DMS53 (cell line): ENCODE results near the gene MACROH2A1.
A peak's percentile ranks its signal among the peaks of the same experiment; 100 is the strongest.

ENCODE experiments used
- DNase-seq: peaks from one replicate; lab custom pipeline; 2025; lab: John Stamatoyannopoulos, UW

The MACROH2A1 gene

GRCh38 chr5:135435467-135436330 is 36.7 kb upstream of the MACROH2A1 start:
- DNase-seq: no peak

GRCh38 chr5:135434591-135435466 is 35.8 kb upstream of the MACROH2A1 start:
- no peak for DNase-seq

- no peak for DNase-seq
Measured at GRCh38 chr5:135433681-135434426, 34.8 kb upstream of the MACROH2A1 start.

- DNase-seq: no peak
Measured at GRCh38 chr5:135432113-135432512, 33.1 kb upstream of the MACROH2A1 start.

GRCh38 chr5:135430135-135430437 is 31.1 kb upstream of the MACROH2A1 start:
- DNase-seq: no peak

- peak; percentile 9 for DNase-seq
Measured at GRCh38 chr5:135429301-135430134, 30.5 kb upstream of the MACROH2A1 start.

- no peak for DNase-seq
Measured at GRCh38 chr5:135428586-135428985, 29.6 kb upstream of the MACROH2A1 start.

- peak; percentile 82 for DNase-seq
Measured at GRCh38 chr5:135426102-135427082, 27.4 kb upstream of the MACROH2A1 start.

GRCh38 chr5:135425641-135426040 is 26.6 kb upstream of the MACROH2A1 start:
- no peak for DNase-seq

GRCh38 chr5:135423846-135424168 is 24.8 kb upstream of the MACROH2A1 start:
- DNase-seq: no peak

GRCh38 chr5:135423146-135423845 is 24.3 kb upstream of the MACROH2A1 start:
- peak; percentile 10 for DNase-seq

GRCh38 chr5:135422419-135422818 is 23.4 kb upstream of the MACROH2A1 start:
- no peak for DNase-seq

GRCh38 chr5:135417083-135417482 is 18.1 kb upstream of the MACROH2A1 start:
- DNase-seq: no peak

GRCh38 chr5:135405082-135405481 is 6.1 kb upstream of the MACROH2A1 start:
- no peak for DNase-seq

GRCh38 chr5:135402031-135402430 is 3.0 kb upstream of the MACROH2A1 start:
- DNase-seq: no peak

GRCh38 chr5:135400866-135401265 is 1.8 kb upstream of the MACROH2A1 start:
- DNase-seq: peak; percentile 54

- no peak for DNase-seq
Measured at GRCh38 chr5:135399794-135400542, 937 bp upstream of the MACROH2A1 start.

GRCh38 chr5:135398160-135398854 is 724 bp downstream of the MACROH2A1 start:
- DNase-seq: peak; percentile 91
